Gastrocnemius medialis (tissue), 4 donors: ENCODE data around the gene NOVA2. TPM values are rescaled to one million over a fixed set of nuclear protein-coding genes. Genes with fewer than 3 reads are reported as not detected.

Experiments
- ATAC-seq, 2 donors: fragments of 150-250 bp; one replicate each; pipeline ENCODE4 v1.9.1; 2016
- DNase-seq, 2 donors: peaks; one replicate each; pipeline ENCODE4 v3.0.0-alpha.2; 2019
- H3K27ac ChIP-seq, 4 donors: fragments of 200-600 bp; sonication (generic); 1 replicate in 1 of 4; 2 replicates in 3 of 4; pipeline ENCODE4 v1.5.1; 2016 to 2018; ENCODE audit warnings: mild to moderate bottlenecking in 2 of 4, moderate library complexity in 1 of 4
- H3K27me3 ChIP-seq, 3 donors: fragments of 200-600 bp; sonication (generic) in 2 of 3; 1 replicate in 1 of 3; 2 replicates in 2 of 3; pipeline versions ENCODE4 v1.5.1 to v1.6.0; 2016 to 2019; ENCODE audit warnings: mild to moderate bottlenecking in 1 of 3, moderate library complexity in 1 of 3
- H3K36me3 ChIP-seq, 2 donors: fragments of 200-600 bp; sonication (generic) in 1 of 2; one replicate each; pipeline ENCODE4 v1.5.1; 2017 to 2018
- H3K4me1 ChIP-seq, 2 donors: fragments of 200-600 bp; sonication (generic) in 1 of 2; one replicate each; pipeline ENCODE4 v1.5.1; 2016 to 2017; ENCODE audit warnings: mild to moderate bottlenecking in 2 of 2
- H3K4me3 ChIP-seq, 4 donors: fragments of 200-600 bp; sonication (generic) in 3 of 4; 1 replicate in 1 of 4; 2 replicates in 3 of 4; pipeline ENCODE4 v1.5.1; 2016 to 2019; ENCODE audit warnings: mild to moderate bottlenecking in 2 of 4
- H3K9me3 ChIP-seq, 3 donors: fragments of 200-600 bp; sonication (generic) in 2 of 3; 1 replicate in 1 of 3; 2 replicates in 2 of 3; pipeline ENCODE4 v1.5.1; 2016 to 2019
- CTCF ChIP-seq, 5 experiments: fragments of 450-650 bp in 3 of 5; fragments of 200-600 bp in 2 of 5; sonication (generic) in 2 of 5; IDR thresholded peaks in 4 of 5; conservative IDR thresholded peaks in 1 of 5; 1 replicate in 4 of 5; 2 replicates in 1 of 5; pipeline ENCODE4 v1.5.1; 2016 to 2019; ENCODE audit warnings: antibody characterized with exemption in 5 of 5, mild to moderate bottlenecking in 3 of 5, moderate library complexity in 3 of 5
- POLR2A ChIP-seq, 2 donors: fragments of 450-650 bp; IDR thresholded peaks; one replicate each; pipeline ENCODE4 v1.6.1; 2017; ENCODE audit warnings: antibody characterized with exemption in 2 of 2, mild to moderate bottlenecking in 2 of 2, moderate library complexity in 2 of 2
- in situ Hi-C, 4 donors: fragments of 200-750 bp; cut with MboI; loops; one replicate each; pipeline versions ENCODE4 v1.15.0 to v1.8.0; 2017; ENCODE audit warnings: low sequenced_read_pairs in 4 of 4
- intact Hi-C: fragments of 100-400 bp; cut with DNase I; formaldehyde crosslinking; loops from one replicate; pipeline ENCODE4 v1.15.1; 2023; ENCODE audit warnings: low total_unique reads
- total RNA-seq, 4 donors: library from RNA; depleted of rRNA; stranded (reverse); fragments of >200 nt; gene quantifications; one replicate each; pipeline versions ENCODE4 v1.1.0 to v1.2.3, GENCODE V29; 2016

Gene NOVA2
- total RNA-seq, 4 donors from 2014 or later = 0.44 to 1.1 (median 0.49) TPM

GRCh38 chr19:46017874-46018675, 44.4 kb upstream of the NOVA2 start:
- no peaks in the 10 kb centered on the region for H3K36me3 ChIP-seq
- TF ChIP-seq POLR2A (IDR thresholded peaks at IDR 0.05) = no peak
- TF ChIP-seq CTCF (IDR thresholded peaks at IDR 0.05 in 4 of 5, conservative IDR thresholded peaks at IDR 0.05 in 1 of 5) = no peak
- no peak overlapping the region for H3K27ac ChIP-seq
- H3K4me1 ChIP-seq = peaks cover 0 to 15% of the 10 kb centered on the region in 2 donors
- H3K27me3 ChIP-seq = peaks cover 38 to 48% (median 40%) of the 10 kb centered on the region in 3 donors
- ATAC-seq = no peak
- intact Hi-C loops = loop anchor here (1.0 to 5.0 kb wide), 4 partner anchors 23 to 201 kb away; partner anchors contain the start of genes CCDC61 and RSPH6A
- in situ Hi-C loops = no loop called here
- no peaks in the 10 kb centered on the region for H3K9me3 ChIP-seq
- H3K4me3 ChIP-seq = no peak overlapping the region
- no peak for DNase-seq

- DNase-seq (no peak), ATAC-seq (peak in 1 of 2 donors; percentile 12)
- peak overlapping the region in 1 of 4 donors; percentile 68 for H3K4me3 ChIP-seq
- in situ Hi-C loops (no loop called here), intact Hi-C loops (loop anchor here (1.0 to 5.0 kb wide), 4 partner anchors 22 to 200 kb away; partner anchors contain the start of genes CCDC61 and RSPH6A)
- TF ChIP-seq POLR2A (IDR thresholded peaks at IDR 0.05) = no peak
- TF ChIP-seq CTCF (IDR thresholded peaks at IDR 0.05 in 4 of 5, conservative IDR thresholded peaks at IDR 0.05 in 1 of 5) = no peak
- no peaks in the 10 kb centered on the region for H3K9me3 ChIP-seq
- no peaks in the 10 kb centered on the region for H3K36me3 ChIP-seq
- peaks cover 0 to 15% of the 10 kb centered on the region in 2 donors for H3K4me1 ChIP-seq
- no peak overlapping the region for H3K27ac ChIP-seq
- peaks cover 37 to 43% (median 38%) of the 10 kb centered on the region in 3 donors for H3K27me3 ChIP-seq
These were observed 43.4 kb upstream of the NOVA2 start for GRCh38 chr19:46017095-46017429.

DNA sequence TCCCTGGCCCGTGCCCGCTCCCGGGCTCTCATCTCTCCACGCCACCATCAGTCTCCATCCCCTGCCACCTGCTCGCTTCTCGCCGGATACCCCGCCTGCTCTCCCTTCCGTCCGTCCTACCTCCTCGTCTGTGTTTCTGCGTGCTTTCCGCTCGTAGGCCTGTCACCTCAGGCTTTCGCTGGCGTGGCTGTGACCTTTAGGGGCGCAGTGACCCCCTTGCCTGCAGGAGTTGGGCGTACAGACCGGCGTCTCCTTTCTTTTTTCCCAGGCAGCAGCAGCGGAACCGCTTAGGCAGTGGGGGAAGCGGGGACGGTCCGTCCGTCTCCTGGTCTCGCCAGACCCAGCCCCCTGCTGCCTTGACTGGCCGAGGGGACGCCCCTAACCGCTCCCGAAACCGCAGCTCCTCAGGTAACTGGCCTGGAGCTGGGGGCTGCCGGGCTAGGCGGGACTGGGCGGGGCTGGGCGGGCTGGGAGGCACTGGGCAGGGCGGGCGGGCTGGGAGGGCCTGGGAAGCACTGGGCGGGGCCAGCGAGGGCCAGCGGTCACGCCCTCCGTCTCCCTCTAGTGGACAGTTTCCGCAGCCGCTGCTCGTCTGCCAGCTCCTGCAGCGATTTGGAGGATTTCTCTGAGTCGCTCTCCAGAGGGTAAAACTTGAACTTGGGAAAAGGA, 42.9 kb upstream of the NOVA2 start:
- in situ Hi-C loops = no loop called here
- intact Hi-C loops = loop anchor here (1.0 to 5.0 kb wide), 4 partner anchors 22 to 199 kb away; partner anchors contain the start of genes CCDC61 and RSPH6A
- peak overlapping the region; percentile 64 to 92 (median 71) for H3K4me3 ChIP-seq
- peaks cover 0 to 15% of the 10 kb centered on the region in 2 donors for H3K4me1 ChIP-seq
- peak overlapping the region in 2 of 4 donors; percentile 9 to 37 for H3K27ac ChIP-seq
- peak; percentile 52 to 60 for DNase-seq
- ATAC-seq = peak; percentile 85 to 87
- peak; percentile 37 to 91 (median 69) for TF ChIP-seq CTCF (IDR thresholded peaks at IDR 0.05 in 4 of 5, conservative IDR thresholded peaks at IDR 0.05 in 1 of 5)
- no peak for TF ChIP-seq POLR2A (IDR thresholded peaks at IDR 0.05)
- H3K9me3 ChIP-seq = no peaks in the 10 kb centered on the region
- H3K27me3 ChIP-seq = peaks cover 38 to 41% (median 38%) of the 10 kb centered on the region in 3 donors
- no peaks in the 10 kb centered on the region for H3K36me3 ChIP-seq

- in situ Hi-C loops = no loop called here
- TF ChIP-seq CTCF (IDR thresholded peaks at IDR 0.05 in 4 of 5, conservative IDR thresholded peaks at IDR 0.05 in 1 of 5) (no peak), POLR2A (IDR thresholded peaks at IDR 0.05) (no peak)
- H3K4me1 ChIP-seq = peaks cover 0 to 15% of the 10 kb centered on the region in 2 donors
- peak overlapping the region in 1 of 4 donors; percentile 9 for H3K27ac ChIP-seq
- peak in 1 of 2 donors; percentile 8 for ATAC-seq
- H3K27me3 ChIP-seq = peaks cover 38 to 42% (median 38%) of the 10 kb centered on the region in 3 donors
- no peaks in the 10 kb centered on the region for H3K9me3 ChIP-seq
- intact Hi-C loops = loop anchor here (2.0 to 5.0 kb wide), 3 partner anchors 21 to 199 kb away; partner anchors contain the start of genes CCDC61 and RSPH6A
- DNase-seq = no peak
- no peaks in the 10 kb centered on the region for H3K36me3 ChIP-seq
- peak overlapping the region; percentile 64 to 92 (median 71) for H3K4me3 ChIP-seq
These were observed 42.2 kb upstream of the NOVA2 start for GRCh38 chr19:46015687-46016425.
